A673 (cell line): ENCODE measurements around the gene NPIPA8. TPM values are rescaled to one million over a fixed set of nuclear protein-coding genes. Genes with fewer than 3 reads are reported as not detected.
"Not testable (repeated sequence)": the region's sequence is repeated elsewhere in the genome, so short reads cannot be mapped to it uniquely, and the experiment has no call there.

Experiments used
- BruUV-seq: library from RNA; stranded (reverse); fragments of 400-500 nt; replicated peaks from 2 replicates; lab custom pipeline; 2021; lab: Mats Ljungman, UMichigan
- CTCF ChIA-PET: fragments of 300-600 bp; sonication (Branson Sonifier 250); formaldehyde crosslinking; loops from one replicate; lab custom pipeline; 2022; ENCODE audit warnings: antibody characterized with exemption; lab: Charles Lee
- POLR2A ChIA-PET: fragments of 300-600 bp; sonication (Branson Sonifier 250); formaldehyde crosslinking; loops from one replicate; lab custom pipeline; 2022; ENCODE audit warnings: antibody characterized with exemption; ENCODE audit not compliant: low non-redundant PET; lab: Charles Lee
- DNase-seq: peaks from one replicate; pipeline ENCODE4 v3.0.0-alpha.2; 2015; ENCODE audit warnings: low spot score
- H3K27ac ChIP-seq: fragments of 200-600 bp; sonication (generic); 2 replicates; pipeline ENCODE4 v1.5.1; 2016; ENCODE audit warnings: mixed run types, low read depth, mild to moderate bottlenecking, mixed read lengths, antibody characterized with exemption, low read length; ENCODE audit not compliant: poor library complexity, severe bottlenecking
- H3K27me3 ChIP-seq: fragments of 200-600 bp; sonication (generic); replicated peaks from 2 replicates; pipeline ENCODE4 v1.6.1; 2017; ENCODE audit warnings: mixed run types, low read depth, mild to moderate bottlenecking, mixed read lengths, antibody characterized with exemption, low read length; ENCODE audit not compliant: insufficient read depth, poor library complexity
- H3K36me3 ChIP-seq: fragments of 200-600 bp; sonication (generic); 2 replicates; pipeline ENCODE4 v1.6.1; 2016; ENCODE audit warnings: mixed run types, mild to moderate bottlenecking, mixed read lengths, antibody characterized with exemption, low read length; ENCODE audit not compliant: insufficient read depth, poor library complexity, severe bottlenecking
- H3K4me1 ChIP-seq: fragments of 200-600 bp; sonication (generic); 2 replicates; pipeline ENCODE4 v1.6.1; 2017; ENCODE audit warnings: mixed run types, mild to moderate bottlenecking, mixed read lengths, antibody characterized with exemption, low read length; ENCODE audit not compliant: insufficient read depth, poor library complexity, severe bottlenecking
- H3K4me3 ChIP-seq: fragments of 200-600 bp; sonication (generic); 2 replicates; pipeline ENCODE4 v1.5.1; 2016; ENCODE audit warnings: low read depth, mixed run types, mild to moderate bottlenecking, mixed read lengths, low read length; ENCODE audit not compliant: poor library complexity, severe bottlenecking
- H3K9me3 ChIP-seq: fragments of 200-600 bp; sonication (generic); 2 replicates; pipeline ENCODE4 v1.6.1; 2016; ENCODE audit warnings: mixed run types, low read depth, mild to moderate bottlenecking, mixed read lengths, antibody characterized with exemption, low read length; ENCODE audit not compliant: poor library complexity, severe bottlenecking
- intact Hi-C: fragments of 100-400 bp; cut with micrococcal nuclease; formaldehyde crosslinking; loops from one replicate; pipeline ENCODE4 v1.10.0; 2022; ENCODE audit not compliant: unreplicated experiment
- microRNA-seq: library from miRNA; unstranded; fragments of <30 nt; microRNA quantifications from one replicate; pipeline ENCODE4 v1.2.0, GENCODE V29; 2021
- total RNA-seq: library from RNA; stranded (reverse); gene quantifications from 2 replicates; pipeline ENCODE4 v1.2.3, GENCODE V29; 2021

Gene NPIPA8
- total RNA-seq, 1 experiment from 2014 or later: 2.8 TPM

GRCh38 chr16:18280319-18280718 lies 56.2 kb downstream of the NPIPA8 start:
- POLR2A ChIA-PET, H3K36me3 ChIP-seq, H3K9me3 ChIP-seq, intact Hi-C loops, H3K27ac ChIP-seq, H3K4me3 ChIP-seq, DNase-seq, H3K4me1 ChIP-seq, CTCF ChIA-PET, BruUV-seq, H3K27me3 ChIP-seq: not testable (repeated sequence)

GRCh38 chr16:18276756-18277155 lies 59.8 kb downstream of the NPIPA8 start:
- H3K9me3 ChIP-seq, H3K4me1 ChIP-seq, H3K27me3 ChIP-seq, H3K36me3 ChIP-seq, H3K27ac ChIP-seq, BruUV-seq, POLR2A ChIA-PET, intact Hi-C loops, CTCF ChIA-PET, DNase-seq, H3K4me3 ChIP-seq: not testable (repeated sequence)

- H3K27ac ChIP-seq, CTCF ChIA-PET, H3K4me1 ChIP-seq, H3K27me3 ChIP-seq, H3K36me3 ChIP-seq, DNase-seq, BruUV-seq, H3K4me3 ChIP-seq, intact Hi-C loops, H3K9me3 ChIP-seq, POLR2A ChIA-PET: not testable (repeated sequence)
These were observed 66.4 kb downstream of the NPIPA8 start for GRCh38 chr16:18270171-18270570.

Small RNA genes within 50 kb of the gene (microRNA-seq; reads per million reads assigned to microRNA genes)
- gene MIR6511A4 (not detected), gene MIR6770-3 (not detected)

Other genes starting within 250 kb of the NPIPA8 start
- 115 and 116 TPM in 2 replicates for gene NOMO2, start 225.4 kb upstream of the NPIPA8 start, total RNA-seq